AG10803 (cell line): ENCODE data around the gene DHRS12.

Experiments
- DNase-seq: peaks from one replicate; pipeline ENCODE4 v3.0.0; 2010; ENCODE audit warnings: low read depth
- H3K4me3 ChIP-seq: 2 replicates; pipeline ENCODE4 v1.5.1; 2011; ENCODE audit warnings: mild to moderate bottlenecking, low read length, control low read depth
- TF ChIP-seq, protein P1 (sequence below): conservative IDR thresholded peaks from 2 replicates; pipeline ENCODE4 v1.5.1; 2011; ENCODE audit warnings: mild to moderate bottlenecking, low read length, control low read depth, inconsistent platforms

DHRS12 gene

DNA sequence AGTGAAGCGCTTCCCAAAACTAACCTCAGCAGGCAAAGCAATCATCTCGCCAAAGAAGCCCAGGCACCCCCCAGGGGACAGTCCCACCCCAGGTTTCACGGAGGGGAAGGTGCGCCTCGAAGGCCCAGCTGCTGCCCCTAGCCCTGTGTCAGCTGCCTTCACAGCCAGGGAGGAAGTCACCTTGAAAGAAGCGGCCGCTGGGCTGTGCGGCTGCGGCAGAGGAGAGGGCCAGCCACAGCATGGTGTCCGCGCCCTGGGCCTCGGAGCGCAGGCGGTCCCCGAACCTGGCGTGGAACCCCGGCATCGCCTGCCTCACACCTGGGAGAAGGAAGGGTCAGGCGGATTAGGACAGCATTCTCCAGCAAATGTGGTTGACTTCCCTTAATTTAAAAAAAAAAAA is 35.0 kb downstream of the DHRS12 start:
- no peak for DNase-seq
- H3K4me3 ChIP-seq, result no peak overlapping the region
- TF ChIP-seq, protein P1, sequence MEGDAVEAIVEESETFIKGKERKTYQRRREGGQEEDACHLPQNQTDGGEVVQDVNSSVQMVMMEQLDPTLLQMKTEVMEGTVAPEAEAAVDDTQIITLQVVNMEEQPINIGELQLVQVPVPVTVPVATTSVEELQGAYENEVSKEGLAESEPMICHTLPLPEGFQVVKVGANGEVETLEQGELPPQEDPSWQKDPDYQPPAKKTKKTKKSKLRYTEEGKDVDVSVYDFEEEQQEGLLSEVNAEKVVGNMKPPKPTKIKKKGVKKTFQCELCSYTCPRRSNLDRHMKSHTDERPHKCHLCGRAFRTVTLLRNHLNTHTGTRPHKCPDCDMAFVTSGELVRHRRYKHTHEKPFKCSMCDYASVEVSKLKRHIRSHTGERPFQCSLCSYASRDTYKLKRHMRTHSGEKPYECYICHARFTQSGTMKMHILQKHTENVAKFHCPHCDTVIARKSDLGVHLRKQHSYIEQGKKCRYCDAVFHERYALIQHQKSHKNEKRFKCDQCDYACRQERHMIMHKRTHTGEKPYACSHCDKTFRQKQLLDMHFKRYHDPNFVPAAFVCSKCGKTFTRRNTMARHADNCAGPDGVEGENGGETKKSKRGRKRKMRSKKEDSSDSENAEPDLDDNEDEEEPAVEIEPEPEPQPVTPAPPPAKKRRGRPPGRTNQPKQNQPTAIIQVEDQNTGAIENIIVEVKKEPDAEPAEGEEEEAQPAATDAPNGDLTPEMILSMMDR, result no peak

DNA sequence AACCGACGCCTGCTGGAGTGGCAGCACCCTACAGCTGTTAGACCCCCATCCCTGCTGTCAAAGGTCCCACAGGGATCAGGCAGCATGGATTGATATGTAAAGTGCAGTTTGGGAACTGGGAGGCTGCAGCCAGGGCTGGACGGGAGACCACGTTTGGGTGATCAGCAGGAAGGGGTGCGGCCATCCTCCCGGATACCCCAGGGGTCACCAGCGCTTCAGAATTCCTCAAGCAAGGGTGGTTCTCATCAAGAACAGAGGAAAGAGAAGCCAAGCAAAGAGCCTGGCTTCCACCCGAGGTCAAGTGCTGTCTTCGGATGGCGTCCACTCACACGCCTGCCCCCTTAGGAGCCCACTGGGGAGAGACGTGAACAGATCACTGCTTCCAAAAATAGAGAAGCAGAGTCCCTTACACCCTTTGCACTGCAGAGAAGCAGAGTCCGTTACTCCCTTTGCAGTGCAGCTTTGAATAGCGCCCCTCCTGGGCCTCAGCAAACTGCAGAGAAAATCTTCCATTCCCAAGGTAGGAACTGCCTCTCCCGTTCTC is 35.5 kb downstream of the DHRS12 start:
- no peak overlapping the region for H3K4me3 ChIP-seq
- no peak for DNase-seq
- TF ChIP-seq, protein P1, result peak; percentile 10; the same call in 1 of the 2 replicates

DNA sequence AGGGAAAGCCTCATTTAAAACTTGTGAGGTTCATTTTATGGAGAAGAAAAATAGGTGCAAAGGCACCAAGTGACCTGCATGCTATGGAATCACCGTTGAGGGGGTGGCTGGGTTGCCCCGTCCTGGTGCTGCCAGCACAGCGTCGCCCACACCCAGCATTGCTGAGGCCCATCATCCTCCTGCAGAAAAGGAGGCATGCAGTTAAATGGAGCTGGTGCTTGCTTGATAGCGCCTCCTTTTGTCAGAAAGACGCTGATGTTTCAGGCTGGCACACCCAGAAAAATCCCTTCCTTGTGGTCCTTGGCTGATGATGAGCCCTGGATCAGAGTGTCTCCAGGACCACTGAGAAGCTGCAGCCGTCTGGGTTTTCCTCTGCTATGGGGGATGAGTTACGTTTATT is 36.9 kb downstream of the DHRS12 start:
- DNase-seq, result no peak
- H3K4me3 ChIP-seq, result no peak overlapping the region
- TF ChIP-seq, protein P1, result no peak

- TF ChIP-seq, protein P1, result no peak
- H3K4me3 ChIP-seq, result no peak overlapping the region
- DNase-seq, result peak; percentile 30
Measured at GRCh38 chr13:51765142-51765515, 38.8 kb downstream of the DHRS12 start.

- DNase-seq, result peak; percentile 43
- no peak overlapping the region for H3K4me3 ChIP-seq
Measured at GRCh38 chr13:51764184-51765141, 39.5 kb downstream of the DHRS12 start.

GRCh38 chr13:51763486-51763885 is 40.5 kb downstream of the DHRS12 start:
- DNase-seq, result no peak
- TF ChIP-seq, protein P1, result no peak

More at GRCh38 chr13:51764184-51765141, 39.5 kb downstream of the DHRS12 start:
- TF ChIP-seq, protein P1, result peak; percentile 12; the same call in 1 of the 2 replicates

More at GRCh38 chr13:51763486-51763885, 40.5 kb downstream of the DHRS12 start:
- no peak overlapping the region for H3K4me3 ChIP-seq
